Measurements from ENCODE around the gene MRPL28.
"Not testable (repeated sequence)": the region's sequence is repeated elsewhere in the genome, so short reads cannot be mapped to it uniquely, and the experiment has no call there.

Gene MRPL28

GRCh38 chr16:342455-343213, 27.7 kb downstream of the MRPL28 start:
- intact Hi-C loops (cut with DNase I; ENCODE audit: low total_unique reads), result no loop called here
- Histone ChIP-seq H3K27ac (no peak overlapping the region), H3K4me1 (no peaks in the 10 kb centered on the region), H3K36me3 (peaks cover 8 to 57% (median 28%) of the 10 kb centered on the region in 3 donors), H3K9me3 (no peaks in the 10 kb centered on the region), H3K4me3 (no peak overlapping the region), H3K27me3 (no peaks in the 10 kb centered on the region)
- DNase-seq, result no peak
- no peak for TF ChIP-seq CTCF (IDR thresholded peaks at IDR 0.05)

- intact Hi-C loops (cut with DNase I; ENCODE audit: low total_unique reads); H3K27me3 ChIP-seq: not testable (repeated sequence)
These were observed 28.4 kb downstream of the MRPL28 start for GRCh38 chr16:341974-342336.

GRCh38 chr16:341095-341973, 29.0 kb downstream of the MRPL28 start:
- peaks cover 3 to 51% (median 23%) of the 10 kb centered on the region in 3 donors for H3K36me3 ChIP-seq
- H3K27ac ChIP-seq; intact Hi-C loops (cut with DNase I; ENCODE audit: low total_unique reads): not testable (repeated sequence)

More at GRCh38 chr16:341974-342336, 28.4 kb downstream of the MRPL28 start:
- not testable (repeated sequence) for H3K4me1 ChIP-seq, H3K9me3 ChIP-seq, DNase-seq, H3K4me3 ChIP-seq, H3K27ac ChIP-seq
- peaks cover 8 to 57% (median 28%) of the 10 kb centered on the region in 3 donors for H3K36me3 ChIP-seq

GRCh38 chr16:340370-341091, 29.8 kb downstream of the MRPL28 start:
- H3K9me3 ChIP-seq, result no peaks in the 10 kb centered on the region
- intact Hi-C loops (cut with DNase I; ENCODE audit: low total_unique reads), result no loop called here
- H3K4me1 ChIP-seq, result no peaks in the 10 kb centered on the region
- no peaks in the 10 kb centered on the region for H3K27me3 ChIP-seq
- no peak overlapping the region for H3K27ac ChIP-seq
- no peak for TF ChIP-seq CTCF (IDR thresholded peaks at IDR 0.05)
- H3K36me3 ChIP-seq, result peaks cover 0 to 43% (median 18%) of the 10 kb centered on the region in 3 donors
- no peak for DNase-seq
- no peak overlapping the region for H3K4me3 ChIP-seq

More at GRCh38 chr16:341095-341973, 29.0 kb downstream of the MRPL28 start:
- H3K27me3 ChIP-seq, H3K4me3 ChIP-seq, DNase-seq, H3K9me3 ChIP-seq, H3K4me1 ChIP-seq: not testable (repeated sequence)

GRCh38 chr16:339680-340079, 30.7 kb downstream of the MRPL28 start:
- no peak overlapping the region for H3K27ac ChIP-seq
- intact Hi-C loops (cut with DNase I; ENCODE audit: low total_unique reads), result no loop called here
- DNase-seq, result no peak

More at GRCh38 chr16:339680-340079, 30.7 kb downstream of the MRPL28 start:
- H3K9me3 ChIP-seq, result no peaks in the 10 kb centered on the region
- H3K36me3 ChIP-seq, result peaks cover 0 to 34% (median 10%) of the 10 kb centered on the region in 3 donors
- no peak overlapping the region for H3K4me3 ChIP-seq
- H3K27me3 ChIP-seq, result no peaks in the 10 kb centered on the region
- TF ChIP-seq CTCF (IDR thresholded peaks at IDR 0.05), result no peak
- H3K4me1 ChIP-seq, result no peaks in the 10 kb centered on the region

Measured in tibial artery (tissue), 4 donors.